PFSK-1 (cell line): ENCODE data around the gene IL9R.

Experiments
- POLR2AphosphoS5 ChIP-seq: IDR thresholded peaks from 2 replicates; pipeline ENCODE4 v1.6.1; 2012; ENCODE audit warnings: low read depth, mild to moderate bottlenecking, control low read depth, low read length, moderate library complexity
- SIN3A ChIP-seq: IDR thresholded peaks from 2 replicates; pipeline ENCODE4 v1.6.1; 2012; ENCODE audit warnings: mild to moderate bottlenecking, low read length, moderate library complexity, borderline replicate concordance; ENCODE audit not compliant: insufficient read depth
- TAF1 ChIP-seq: IDR thresholded peaks from 2 replicates; pipeline ENCODE4 v1.6.1; 2012; ENCODE audit warnings: low read length, control low read depth, borderline replicate concordance; ENCODE audit not compliant: insufficient read depth
- TF ChIP-seq, protein P1 (sequence below), 2 experiments: IDR thresholded peaks; 2 replicates each; pipeline versions ENCODE4 v1.6.1 to v1.8.0; 2011 to 2012; ENCODE audit warnings: low read depth in 2 of 2, low read length in 2 of 2, control low read depth in 1 of 2, inconsistent platforms in 1 of 2, mild to moderate bottlenecking in 1 of 2, moderate library complexity in 1 of 2; ENCODE audit not compliant: insufficient read depth in 1 of 2

DNA sequence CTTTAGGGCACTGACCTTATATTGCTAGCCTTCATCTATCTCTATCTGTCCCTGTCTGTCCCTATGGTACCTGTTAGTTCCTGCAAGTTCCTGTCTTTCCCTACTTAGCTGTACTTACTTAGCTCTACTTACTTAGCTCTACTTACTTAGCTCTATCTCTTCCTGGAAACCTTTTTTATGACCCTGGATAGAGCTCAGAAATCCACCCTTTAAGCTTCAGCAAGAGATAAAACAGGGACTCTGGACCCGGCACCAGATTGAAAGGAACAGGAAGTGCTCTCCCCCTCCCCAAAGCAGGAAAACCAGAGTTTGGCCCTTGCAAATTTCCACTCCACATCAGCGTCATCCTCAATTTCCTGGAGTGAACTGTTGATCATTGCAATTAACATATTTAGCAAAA lies 12.3 kb upstream of the IL9R start:
- no peak for TF ChIP-seq TAF1
- no peak for TF ChIP-seq SIN3A
- TF ChIP-seq POLR2AphosphoS5: no peak
- TF ChIP-seq, protein P1, sequence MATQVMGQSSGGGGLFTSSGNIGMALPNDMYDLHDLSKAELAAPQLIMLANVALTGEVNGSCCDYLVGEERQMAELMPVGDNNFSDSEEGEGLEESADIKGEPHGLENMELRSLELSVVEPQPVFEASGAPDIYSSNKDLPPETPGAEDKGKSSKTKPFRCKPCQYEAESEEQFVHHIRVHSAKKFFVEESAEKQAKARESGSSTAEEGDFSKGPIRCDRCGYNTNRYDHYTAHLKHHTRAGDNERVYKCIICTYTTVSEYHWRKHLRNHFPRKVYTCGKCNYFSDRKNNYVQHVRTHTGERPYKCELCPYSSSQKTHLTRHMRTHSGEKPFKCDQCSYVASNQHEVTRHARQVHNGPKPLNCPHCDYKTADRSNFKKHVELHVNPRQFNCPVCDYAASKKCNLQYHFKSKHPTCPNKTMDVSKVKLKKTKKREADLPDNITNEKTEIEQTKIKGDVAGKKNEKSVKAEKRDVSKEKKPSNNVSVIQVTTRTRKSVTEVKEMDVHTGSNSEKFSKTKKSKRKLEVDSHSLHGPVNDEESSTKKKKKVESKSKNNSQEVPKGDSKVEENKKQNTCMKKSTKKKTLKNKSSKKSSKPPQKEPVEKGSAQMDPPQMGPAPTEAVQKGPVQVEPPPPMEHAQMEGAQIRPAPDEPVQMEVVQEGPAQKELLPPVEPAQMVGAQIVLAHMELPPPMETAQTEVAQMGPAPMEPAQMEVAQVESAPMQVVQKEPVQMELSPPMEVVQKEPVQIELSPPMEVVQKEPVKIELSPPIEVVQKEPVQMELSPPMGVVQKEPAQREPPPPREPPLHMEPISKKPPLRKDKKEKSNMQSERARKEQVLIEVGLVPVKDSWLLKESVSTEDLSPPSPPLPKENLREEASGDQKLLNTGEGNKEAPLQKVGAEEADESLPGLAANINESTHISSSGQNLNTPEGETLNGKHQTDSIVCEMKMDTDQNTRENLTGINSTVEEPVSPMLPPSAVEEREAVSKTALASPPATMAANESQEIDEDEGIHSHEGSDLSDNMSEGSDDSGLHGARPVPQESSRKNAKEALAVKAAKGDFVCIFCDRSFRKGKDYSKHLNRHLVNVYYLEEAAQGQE (IDR thresholded peaks at IDR 0.05; ENCODE audit: insufficient read depth in 1 of 2, low read depth in 2 of 2, low read length in 2 of 2): no peak
